Psoas muscle (tissue), 8 donors: ENCODE measurements around the gene GRID1. TPM values are rescaled to one million over a fixed set of nuclear protein-coding genes. Genes with fewer than 3 reads are reported as not detected.

ENCODE experiments used
- ATAC-seq, 4 donors: fragments of 200-7000 bp; cut with Tn5 transposase; one replicate each; pipeline ENCODE4 v1.9.1; 2020; ENCODE audit warnings: moderate library complexity in 3 of 4, mild to moderate bottlenecking in 2 of 4
- DNase-seq, 2 donors: peaks; one replicate each; pipeline ENCODE4 v3.0.0-alpha.2; 2020
- H3K27ac ChIP-seq: fragments of 200-600 bp; one replicate; pipeline ENCODE4 v1.8.0; 2022
- H3K27me3 ChIP-seq, 3 donors: fragments of 200-600 bp in 1 of 3; one replicate each; pipeline versions ENCODE4 v1.6.1 to v1.8.0; 2013 to 2022; ENCODE audit warnings: low read length in 2 of 3, mild to moderate bottlenecking in 2 of 3, moderate library complexity in 1 of 3; ENCODE audit not compliant: insufficient read depth in 3 of 3
- H3K36me3 ChIP-seq, 2 donors: fragments of 200-600 bp in 1 of 2; one replicate each; pipeline versions ENCODE4 v1.6.1 to v1.8.0; 2013 to 2022; ENCODE audit warnings: low read depth in 1 of 2, mild to moderate bottlenecking in 1 of 2, moderate library complexity in 1 of 2; ENCODE audit not compliant: insufficient read depth in 1 of 2
- H3K4me1 ChIP-seq: fragments of 200-600 bp; one replicate; pipeline ENCODE4 v1.8.0; 2022
- H3K4me3 ChIP-seq: fragments of 200-600 bp; one replicate; pipeline ENCODE4 v1.8.0; 2022; ENCODE audit warnings: mild to moderate bottlenecking
- H3K9me3 ChIP-seq: fragments of 200-600 bp; one replicate; pipeline ENCODE4 v1.8.0; 2022
- CTCF ChIP-seq: fragments of 200-600 bp; IDR thresholded peaks from one replicate; pipeline ENCODE4 v1.8.0; 2022; ENCODE audit warnings: antibody characterized with exemption
- WGBS, 3 donors: extraction: QIAGEN DNeasy Blood & Tissue Kit; methylation state at CpG; one replicate each; pipeline versions ENCODE4 v1.1.6 to v1.1.7; 2013; 5-methylcytosine and 5-hydroxymethylcytosine counted together
- intact Hi-C, 2 donors: fragments of 100-400 bp; cut with DNase I; formaldehyde crosslinking; loops; one replicate each; pipeline versions ENCODE4 v1.11.0 to v1.14.2; 2022
- polyA plus RNA-seq, 3 donors: library from polyadenylated mRNA; stranded (reverse); fragments of 200-250 nt; gene quantifications; one replicate each; pipeline ENCODE4 v1.2.3, GENCODE V29; 2013
- total RNA-seq, 4 donors: library from RNA; stranded (reverse); fragmentation: NEBNext Ultra II Directional in 2 of 4; extraction: Animal tissue kit (Norgen Biotek cat#: 25700) in 2 of 4; gene quantifications; one replicate each; pipeline versions ENCODE4 v1.2.1 to v1.2.4, GENCODE V29; 2021 to 2023
- donor health status: healthy with polysubstance abuse.
- donor health status: DM: no; HTN: no; CAD: no; lungs with moderate emphysema.
- donor health status: Bipolar disorder and iron deficiency.
- donor health status: healthy.
- donor health status: DM: yes; HTN: yes; CAD: no.
- donor health status: DM: no; HTN: no; CAD: no.
- donor health status: DM: no; HTN: no; CAD: no.
- donor health status: DM: yes; HTN: yes; CAD: no.

The GRID1 gene
- total and polyA plus RNA-seq, 7 donors = 0.17 to 0.56 (median 0.24) TPM

GRCh38 chr10:86366902-86367151 is 232 bp upstream of the GRID1 start:
- Histone ChIP-seq H3K4me3 (peak overlapping the region; percentile 66), H3K27ac (no peak overlapping the region), H3K9me3 (no peaks in the 10 kb centered on the region), H3K27me3 (peaks cover 0 to 77% (median 22%) of the 10 kb centered on the region in 3 donors), H3K4me1 (peaks cover 16% of the 10 kb centered on the region), H3K36me3 (no peaks in the 10 kb centered on the region)
- ATAC-seq (peak in 1 of 4 donors; percentile 42), DNase-seq (peak in 1 of 2 donors; percentile 54)
- intact Hi-C loops = loop anchor here in 1 of 2 donors (10.0 kb wide), 1 partner anchor 372 kb away; no protein-coding TSS in a partner anchor
- WGBS, 3 donors = 0 to 1% (median 1%) methylated on average over 13 to 38 of the region's 38 CpGs
- no peak for TF ChIP-seq CTCF

- intact Hi-C loops = loop anchor here in 1 of 2 donors (10.0 kb wide), 1 partner anchor 371 kb away; no protein-coding TSS in a partner anchor
- peak overlapping the region; percentile 66 for H3K4me3 ChIP-seq
- peaks cover 0 to 76% (median 22%) of the 10 kb centered on the region in 3 donors for H3K27me3 ChIP-seq
- no peaks in the 10 kb centered on the region for H3K36me3 ChIP-seq
- TF ChIP-seq CTCF = no peak
- no peak overlapping the region for H3K27ac ChIP-seq
- ATAC-seq (peak in 1 of 4 donors; percentile 30), DNase-seq (peak in 1 of 2 donors; percentile 53)
- 2% methylated on average over 44 to 47 of the region's 47 CpGs for WGBS, 3 donors
- no peaks in the 10 kb centered on the region for H3K9me3 ChIP-seq
- peaks cover 16% of the 10 kb centered on the region for H3K4me1 ChIP-seq
These were observed 1.1 kb downstream of the GRID1 start for GRCh38 chr10:86365346-86366032.

- 7 to 8% (median 7%) methylated on average over 43 to 46 of the region's 46 CpGs for WGBS, 3 donors
- H3K4me1 ChIP-seq = peaks cover 16% of the 10 kb centered on the region
- no peaks in the 10 kb centered on the region for H3K36me3 ChIP-seq
- H3K27me3 ChIP-seq = peaks cover 0 to 75% (median 22%) of the 10 kb centered on the region in 3 donors
- H3K9me3 ChIP-seq = no peaks in the 10 kb centered on the region
- DNase-seq (peak in 1 of 2 donors; percentile 48), ATAC-seq (peak in 1 of 4 donors; percentile 12)
- H3K4me3 ChIP-seq = peak overlapping the region; percentile 66
- H3K27ac ChIP-seq = no peak overlapping the region
- TF ChIP-seq CTCF = no peak
- intact Hi-C loops = loop anchor here in 1 of 2 donors (10.0 kb wide), 1 partner anchor 370 kb away; no protein-coding TSS in a partner anchor
These were observed 1.9 kb downstream of the GRID1 start for GRCh38 chr10:86364491-86365345.

- no peak for ATAC-seq
- intact Hi-C loops = loop anchor here in 1 of 2 donors (10.0 kb wide), 1 partner anchor 369 kb away; no protein-coding TSS in a partner anchor
- DNase-seq = peak in 1 of 2 donors; percentile 36
- no peaks in the 10 kb centered on the region for H3K9me3 ChIP-seq
- WGBS, 3 donors = 20 to 24% (median 24%) methylated on average over 27 to 29 of the region's 29 CpGs
- no peak for TF ChIP-seq CTCF
- H3K4me1 ChIP-seq = peaks cover 16% of the 10 kb centered on the region
- no peaks in the 10 kb centered on the region for H3K36me3 ChIP-seq
- H3K4me3 ChIP-seq = peak overlapping the region; percentile 43
- no peak overlapping the region for H3K27ac ChIP-seq
- peaks cover 0 to 71% (median 22%) of the 10 kb centered on the region in 3 donors for H3K27me3 ChIP-seq
These were observed 2.6 kb downstream of the GRID1 start for GRCh38 chr10:86363833-86364490.
